IPS-18c (cell line): ENCODE measurements around the gene CACNA2D3.
"Not testable (repeated sequence)": the region's sequence is repeated elsewhere in the genome, so short reads cannot be mapped to it uniquely, and the experiment has no call there.

Experiments used
- H3K4me3 ChIP-seq: 2 replicates; pipeline ENCODE4 v1.7.0; 2013; ENCODE audit warnings: low read depth, mild to moderate bottlenecking, low read length, moderate library complexity; ENCODE audit not compliant: insufficient read depth
- H3K9me3 ChIP-seq: one replicate; pipeline ENCODE4 v1.6.1; 2013; ENCODE audit warnings: mild to moderate bottlenecking, low read length, moderate library complexity; ENCODE audit not compliant: control insufficient read depth, insufficient read depth

The CACNA2D3 gene

GRCh38 chr3:54408328-54408727 is 286.0 kb downstream of the CACNA2D3 start:
- no peaks in the 10 kb centered on the region for H3K9me3 ChIP-seq
- no peak overlapping the region for H3K4me3 ChIP-seq

- no peak overlapping the region for H3K4me3 ChIP-seq
- no peaks in the 10 kb centered on the region for H3K9me3 ChIP-seq
These were observed 299.6 kb downstream of the CACNA2D3 start for GRCh38 chr3:54421943-54422342.

GRCh38 chr3:54424292-54424691 is 301.9 kb downstream of the CACNA2D3 start:
- H3K4me3 ChIP-seq = no peak overlapping the region
- H3K9me3 ChIP-seq = no peaks in the 10 kb centered on the region

GRCh38 chr3:54426381-54426780 is 304.0 kb downstream of the CACNA2D3 start:
- Histone ChIP-seq H3K9me3 (no peaks in the 10 kb centered on the region), H3K4me3 (no peak overlapping the region)

- no peak overlapping the region for H3K4me3 ChIP-seq
- no peaks in the 10 kb centered on the region for H3K9me3 ChIP-seq
These were observed 305.1 kb downstream of the CACNA2D3 start for GRCh38 chr3:54427501-54427900.

- Histone ChIP-seq H3K9me3 (no peaks in the 10 kb centered on the region), H3K4me3 (no peak overlapping the region)
These were observed 305.9 kb downstream of the CACNA2D3 start for GRCh38 chr3:54427941-54428871.

GRCh38 chr3:54432975-54433374 is 310.6 kb downstream of the CACNA2D3 start:
- no peak overlapping the region for H3K4me3 ChIP-seq
- no peaks in the 10 kb centered on the region for H3K9me3 ChIP-seq

- Histone ChIP-seq H3K4me3 (no peak overlapping the region), H3K9me3 (no peaks in the 10 kb centered on the region)
These were observed 311.5 kb downstream of the CACNA2D3 start for GRCh38 chr3:54433846-54434245.

GRCh38 chr3:54434756-54435155 is 312.4 kb downstream of the CACNA2D3 start:
- no peak overlapping the region for H3K4me3 ChIP-seq
- no peaks in the 10 kb centered on the region for H3K9me3 ChIP-seq

GRCh38 chr3:54437271-54437670 is 314.9 kb downstream of the CACNA2D3 start:
- H3K4me3 ChIP-seq = no peak overlapping the region

GRCh38 chr3:54443561-54444161 is 321.3 kb downstream of the CACNA2D3 start:
- no peak overlapping the region for H3K4me3 ChIP-seq

More at GRCh38 chr3:54437271-54437670, 314.9 kb downstream of the CACNA2D3 start:
- H3K9me3 ChIP-seq = no peaks in the 10 kb centered on the region

GRCh38 chr3:54445630-54446029 is 323.3 kb downstream of the CACNA2D3 start:
- Histone ChIP-seq H3K4me3 (no peak overlapping the region), H3K9me3 (no peaks in the 10 kb centered on the region)

More at GRCh38 chr3:54443561-54444161, 321.3 kb downstream of the CACNA2D3 start:
- H3K9me3 ChIP-seq = no peaks in the 10 kb centered on the region

- no peaks in the 10 kb centered on the region for H3K9me3 ChIP-seq
- no peak overlapping the region for H3K4me3 ChIP-seq
These were observed 325.1 kb downstream of the CACNA2D3 start for GRCh38 chr3:54447427-54447826.

GRCh38 chr3:54454806-54455205 is 332.5 kb downstream of the CACNA2D3 start:
- Histone ChIP-seq H3K9me3 (no peaks in the 10 kb centered on the region), H3K4me3 (no peak overlapping the region)

- Histone ChIP-seq H3K4me3 (no peak overlapping the region), H3K9me3 (no peaks in the 10 kb centered on the region)
These were observed 336.0 kb downstream of the CACNA2D3 start for GRCh38 chr3:54458357-54458756.

- not testable (repeated sequence) for H3K4me3 ChIP-seq, H3K9me3 ChIP-seq
These were observed 342.2 kb downstream of the CACNA2D3 start for GRCh38 chr3:54464554-54464953.

GRCh38 chr3:54476891-54477290 is 354.5 kb downstream of the CACNA2D3 start:
- no peaks in the 10 kb centered on the region for H3K9me3 ChIP-seq
- H3K4me3 ChIP-seq = no peak overlapping the region
